Muscle layer of duodenum (tissue), 2 donors: Measurements from ENCODE around the gene ENPP7.

Experiments
- H3K27ac ChIP-seq: one replicate; pipeline ENCODE4 v1.7.0; 2013; ENCODE audit warnings: mild to moderate bottlenecking, low read length
- H3K27me3 ChIP-seq: one replicate; pipeline ENCODE4 v1.7.0; 2013; ENCODE audit warnings: low read depth, mild to moderate bottlenecking, control low read depth, low read length
- H3K36me3 ChIP-seq, 2 donors: one replicate each; pipeline ENCODE4 v1.7.0; 2013; ENCODE audit warnings: low read length in 2 of 2, control low read depth in 1 of 2, mild to moderate bottlenecking in 1 of 2; ENCODE audit not compliant: insufficient read depth in 2 of 2, control insufficient read depth in 1 of 2
- H3K4me1 ChIP-seq, 2 donors: one replicate each; pipeline ENCODE4 v1.7.0; 2013; ENCODE audit warnings: low read length in 2 of 2, mild to moderate bottlenecking in 2 of 2, control low read depth in 1 of 2, moderate library complexity in 1 of 2; ENCODE audit not compliant: insufficient read depth in 2 of 2, control insufficient read depth in 1 of 2
- H3K4me3 ChIP-seq, 2 donors: one replicate each; pipeline ENCODE4 v1.7.0; 2013; ENCODE audit warnings: low read length in 2 of 2, low read depth in 1 of 2, mild to moderate bottlenecking in 1 of 2
- H3K9me3 ChIP-seq, 2 donors: one replicate each; pipeline ENCODE4 v1.7.0; 2013; ENCODE audit warnings: low read length in 2 of 2, control low read depth in 1 of 2, mild to moderate bottlenecking in 1 of 2; ENCODE audit not compliant: control insufficient read depth in 1 of 2
- donor health status: healthy.

ENPP7 gene

GRCh38 chr17:79706931-79707850 lies 23.6 kb upstream of the ENPP7 start:
- Histone ChIP-seq H3K36me3 (no peaks in the 10 kb centered on the region), H3K4me1 (peaks cover 0 to 5% of the 10 kb centered on the region in 2 donors), H3K9me3 (no peaks in the 10 kb centered on the region), H3K27ac (no peak overlapping the region), H3K27me3 (no peaks in the 10 kb centered on the region), H3K4me3 (no peak overlapping the region)

- Histone ChIP-seq H3K4me3 (peak overlapping the region in 1 of 2 donors; percentile 44), H3K27ac (no peak overlapping the region), H3K4me1 (peaks cover 0 to 5% of the 10 kb centered on the region in 2 donors), H3K27me3 (no peaks in the 10 kb centered on the region), H3K36me3 (no peaks in the 10 kb centered on the region), H3K9me3 (no peaks in the 10 kb centered on the region)
These were observed 22.5 kb upstream of the ENPP7 start for GRCh38 chr17:79707931-79708891.

- Histone ChIP-seq H3K27me3 (no peaks in the 10 kb centered on the region), H3K4me3 (no peak overlapping the region), H3K4me1 (peaks cover 0 to 5% of the 10 kb centered on the region in 2 donors), H3K27ac (no peak overlapping the region), H3K9me3 (no peaks in the 10 kb centered on the region), H3K36me3 (no peaks in the 10 kb centered on the region)
These were observed 18.9 kb upstream of the ENPP7 start for GRCh38 chr17:79711715-79712305.

GRCh38 chr17:79713391-79713790 lies 17.4 kb upstream of the ENPP7 start:
- Histone ChIP-seq H3K36me3 (no peaks in the 10 kb centered on the region), H3K4me3 (no peak overlapping the region), H3K9me3 (no peaks in the 10 kb centered on the region), H3K27me3 (no peaks in the 10 kb centered on the region), H3K27ac (no peak overlapping the region), H3K4me1 (peaks cover 0 to 3% of the 10 kb centered on the region in 2 donors)

GRCh38 chr17:79714176-79715097 lies 16.3 kb upstream of the ENPP7 start:
- H3K9me3 ChIP-seq: no peaks in the 10 kb centered on the region
- H3K27me3 ChIP-seq: no peaks in the 10 kb centered on the region
- H3K36me3 ChIP-seq: no peaks in the 10 kb centered on the region
- H3K4me1 ChIP-seq: no peaks in the 10 kb centered on the region
- no peak overlapping the region for H3K27ac ChIP-seq
- no peak overlapping the region for H3K4me3 ChIP-seq

- Histone ChIP-seq H3K36me3 (no peaks in the 10 kb centered on the region), H3K27me3 (no peaks in the 10 kb centered on the region), H3K4me1 (no peaks in the 10 kb centered on the region), H3K4me3 (no peak overlapping the region), H3K27ac (no peak overlapping the region), H3K9me3 (no peaks in the 10 kb centered on the region)
These were observed 15.4 kb upstream of the ENPP7 start for GRCh38 chr17:79715098-79715942.

GRCh38 chr17:79715943-79716797 lies 14.6 kb upstream of the ENPP7 start:
- Histone ChIP-seq H3K9me3 (no peaks in the 10 kb centered on the region), H3K27ac (no peak overlapping the region), H3K4me3 (no peak overlapping the region), H3K27me3 (no peaks in the 10 kb centered on the region), H3K4me1 (no peaks in the 10 kb centered on the region), H3K36me3 (no peaks in the 10 kb centered on the region)

- H3K27me3 ChIP-seq: no peaks in the 10 kb centered on the region
- no peaks in the 10 kb centered on the region for H3K36me3 ChIP-seq
- H3K4me1 ChIP-seq: no peaks in the 10 kb centered on the region
- H3K4me3 ChIP-seq: no peak overlapping the region
- H3K9me3 ChIP-seq: no peaks in the 10 kb centered on the region
- H3K27ac ChIP-seq: no peak overlapping the region
These were observed 9.9 kb upstream of the ENPP7 start for GRCh38 chr17:79720705-79721292.

GRCh38 chr17:79721993-79722671 lies 8.6 kb upstream of the ENPP7 start:
- no peaks in the 10 kb centered on the region for H3K27me3 ChIP-seq

More at GRCh38 chr17:79721993-79722671, 8.6 kb upstream of the ENPP7 start:
- Histone ChIP-seq H3K27ac (no peak overlapping the region), H3K9me3 (no peaks in the 10 kb centered on the region), H3K4me3 (no peak overlapping the region), H3K4me1 (no peaks in the 10 kb centered on the region), H3K36me3 (no peaks in the 10 kb centered on the region)
